GM21423 (cell line): Measurements from ENCODE around the gene SAP25.
"Not testable (repeated sequence)": the region's sequence is repeated elsewhere in the genome, so short reads cannot be mapped to it uniquely, and the experiment has no call there.

ENCODE experiments used
- ATAC-seq: cut with Tn5 transposase; IDR thresholded peaks from one replicate; pipeline ENCODE4 v1.9.1; 2021; ENCODE audit warnings: mild to moderate bottlenecking, moderate library complexity; ENCODE audit not compliant: unreplicated experiment

Gene SAP25

DNA sequence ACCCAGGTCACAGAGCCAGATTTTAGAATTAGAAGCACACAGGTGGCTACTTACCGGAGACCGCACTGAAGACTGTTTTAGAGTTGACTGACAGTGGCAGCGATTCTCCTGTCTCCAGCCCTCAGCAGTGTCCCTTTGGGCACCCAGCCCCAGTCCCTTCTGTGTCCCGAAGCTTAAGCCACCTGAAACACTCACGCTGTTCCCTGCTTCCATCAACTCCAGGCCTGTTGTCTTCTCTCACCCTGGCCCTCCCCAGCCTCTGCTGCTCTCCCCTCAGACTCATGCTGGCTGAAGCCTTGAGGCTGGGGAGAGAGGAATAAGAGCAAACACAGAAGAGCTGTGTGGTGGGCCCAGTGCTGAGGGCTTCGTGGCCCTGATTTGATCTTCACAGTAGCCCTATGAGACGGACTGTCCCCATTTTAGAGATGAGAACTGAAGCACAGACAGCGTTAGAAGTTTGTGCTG lies 10.6 kb downstream of the SAP25 start:
- ATAC-seq, result no peak

GRCh38 chr7:100562195-100563099 lies 11.3 kb downstream of the SAP25 start:
- ATAC-seq, result no peak

DNA sequence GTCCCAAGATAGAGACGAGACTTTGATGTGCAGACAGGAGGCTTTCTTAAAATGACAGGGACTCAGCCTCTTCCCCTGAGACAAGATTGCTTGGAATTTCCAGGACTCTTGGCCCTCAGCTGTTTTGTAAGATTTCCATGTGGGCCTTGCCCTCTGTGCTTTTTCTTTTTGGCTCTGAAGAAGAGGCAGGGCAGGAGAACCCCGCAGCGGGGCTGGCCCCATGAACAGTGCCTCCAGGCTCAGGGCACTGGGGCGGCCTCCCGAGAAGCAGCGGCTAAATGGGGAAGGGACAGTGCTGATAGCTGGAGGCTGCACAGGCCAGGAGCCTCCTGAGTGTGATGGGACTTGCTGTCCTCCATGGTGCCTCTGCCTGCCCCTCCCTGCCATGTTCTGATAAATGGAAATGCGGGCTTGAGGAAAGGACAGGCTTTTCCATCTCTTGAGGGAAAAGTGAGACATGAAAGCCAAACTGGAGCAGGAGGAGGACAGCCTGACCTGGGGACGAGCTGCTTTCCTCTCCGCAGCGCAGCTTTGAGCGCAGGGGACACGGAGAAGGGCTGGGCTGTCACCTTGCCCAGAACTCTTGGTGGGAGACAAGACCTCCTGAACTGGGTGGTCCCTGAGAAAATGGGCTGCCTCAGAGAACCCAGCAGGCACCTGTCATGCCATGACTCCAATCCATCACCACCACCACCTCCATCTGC lies 12.1 kb downstream of the SAP25 start:
- ATAC-seq, result no peak

DNA sequence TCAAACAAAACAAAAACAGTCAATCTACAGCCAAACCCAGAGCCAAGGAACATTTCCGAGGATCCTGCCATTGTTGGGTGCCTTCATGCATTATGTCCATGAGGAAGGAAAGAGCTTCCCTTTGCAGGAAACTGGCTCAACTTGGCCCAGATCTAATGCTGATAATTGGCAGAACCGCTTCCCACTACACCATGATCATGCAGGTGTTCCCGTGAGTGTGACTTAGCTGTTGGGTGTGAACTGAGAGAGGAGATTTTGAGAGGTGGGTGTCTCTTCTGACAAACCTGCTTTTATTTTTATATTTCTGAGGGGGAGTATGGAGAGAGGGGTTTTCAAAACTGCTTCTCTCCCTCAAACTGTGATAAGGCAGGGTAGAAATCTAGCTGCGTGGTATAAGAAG lies 14.6 kb downstream of the SAP25 start:
- ATAC-seq, result no peak

DNA sequence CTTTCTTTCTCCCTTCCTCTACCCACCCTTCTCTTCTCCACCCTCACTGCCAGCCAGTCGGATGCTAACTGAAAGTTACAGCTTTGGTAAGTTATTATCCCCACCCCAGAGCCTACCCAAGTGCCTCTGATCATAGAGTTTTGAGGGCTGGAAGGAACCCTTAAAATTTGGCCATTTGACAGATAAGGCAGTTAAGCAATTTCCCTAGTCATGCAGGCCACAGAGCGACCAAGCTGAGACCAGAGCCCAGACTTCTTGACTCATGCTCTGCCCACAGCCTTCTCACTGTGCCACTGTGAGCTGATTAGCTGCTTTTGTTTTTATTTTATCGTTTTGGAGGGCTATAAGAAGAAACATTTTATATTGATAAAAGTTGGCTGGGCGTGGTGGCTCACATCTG lies 17.2 kb downstream of the SAP25 start:
- no peak for ATAC-seq

DNA sequence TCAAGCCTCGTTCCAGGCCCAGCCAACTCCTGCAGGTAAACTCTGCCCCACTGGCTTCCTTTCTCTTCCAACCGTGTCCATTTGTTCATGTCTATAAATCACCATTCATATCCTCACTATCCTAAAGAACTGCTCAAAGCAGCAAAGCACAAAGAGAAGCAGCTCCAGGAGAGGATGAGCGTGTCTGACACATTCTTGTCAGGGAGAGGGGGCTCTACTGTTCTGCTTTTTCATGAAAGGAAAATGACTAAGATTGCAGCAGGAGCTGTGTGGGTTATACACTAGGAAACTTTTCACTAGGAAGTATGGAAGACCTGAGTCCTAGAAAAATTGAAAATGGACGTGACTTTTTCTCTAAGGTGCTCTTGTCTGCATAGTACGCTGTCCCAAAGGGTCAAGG lies 18.0 kb downstream of the SAP25 start:
- ATAC-seq, result no peak

GRCh38 chr7:100553032-100553431 lies 20.7 kb downstream of the SAP25 start:
- ATAC-seq, result no peak

DNA sequence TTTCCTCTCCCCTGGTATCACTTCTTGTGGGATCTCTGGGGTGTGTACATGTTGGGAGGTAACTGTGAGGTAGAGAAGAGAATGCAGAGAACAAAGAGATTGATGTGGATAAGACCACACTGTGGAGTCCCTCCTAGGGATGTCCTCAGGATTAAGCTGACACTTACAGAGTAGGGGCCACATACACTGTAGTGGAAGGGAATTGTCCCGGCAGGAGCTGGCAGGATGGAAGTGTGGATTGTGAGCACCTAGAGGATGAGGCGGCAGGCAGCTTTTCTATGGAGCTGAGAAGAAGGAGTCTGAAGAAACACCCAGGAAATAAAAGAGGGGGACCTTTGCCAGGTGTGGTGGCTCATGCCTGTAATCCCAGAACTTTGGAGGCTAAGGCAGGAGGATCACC lies 21.2 kb downstream of the SAP25 start:
- ATAC-seq, result no peak

GRCh38 chr7:100548446-100548845 lies 25.3 kb downstream of the SAP25 start:
- ATAC-seq, result not testable (repeated sequence)

DNA sequence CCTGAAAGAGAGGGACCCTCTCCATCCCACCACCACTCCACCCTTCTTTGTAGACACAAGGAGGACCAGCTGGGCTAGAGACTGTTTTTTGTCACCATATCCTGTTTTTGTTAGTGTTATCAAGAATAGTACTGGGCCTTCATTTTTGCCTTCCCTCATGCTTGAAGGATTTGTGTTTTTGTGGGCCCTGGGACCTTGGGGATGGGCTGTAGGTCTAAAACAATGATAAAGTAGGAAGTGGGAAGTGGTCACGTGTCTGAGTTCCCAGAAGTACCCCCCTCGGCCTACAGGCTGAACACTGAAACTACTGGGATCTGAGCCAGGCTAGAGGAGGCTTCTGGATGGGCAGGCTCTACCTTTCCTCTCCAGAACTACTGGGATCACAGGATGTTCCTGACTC lies 25.8 kb downstream of the SAP25 start:
- no peak for ATAC-seq

DNA sequence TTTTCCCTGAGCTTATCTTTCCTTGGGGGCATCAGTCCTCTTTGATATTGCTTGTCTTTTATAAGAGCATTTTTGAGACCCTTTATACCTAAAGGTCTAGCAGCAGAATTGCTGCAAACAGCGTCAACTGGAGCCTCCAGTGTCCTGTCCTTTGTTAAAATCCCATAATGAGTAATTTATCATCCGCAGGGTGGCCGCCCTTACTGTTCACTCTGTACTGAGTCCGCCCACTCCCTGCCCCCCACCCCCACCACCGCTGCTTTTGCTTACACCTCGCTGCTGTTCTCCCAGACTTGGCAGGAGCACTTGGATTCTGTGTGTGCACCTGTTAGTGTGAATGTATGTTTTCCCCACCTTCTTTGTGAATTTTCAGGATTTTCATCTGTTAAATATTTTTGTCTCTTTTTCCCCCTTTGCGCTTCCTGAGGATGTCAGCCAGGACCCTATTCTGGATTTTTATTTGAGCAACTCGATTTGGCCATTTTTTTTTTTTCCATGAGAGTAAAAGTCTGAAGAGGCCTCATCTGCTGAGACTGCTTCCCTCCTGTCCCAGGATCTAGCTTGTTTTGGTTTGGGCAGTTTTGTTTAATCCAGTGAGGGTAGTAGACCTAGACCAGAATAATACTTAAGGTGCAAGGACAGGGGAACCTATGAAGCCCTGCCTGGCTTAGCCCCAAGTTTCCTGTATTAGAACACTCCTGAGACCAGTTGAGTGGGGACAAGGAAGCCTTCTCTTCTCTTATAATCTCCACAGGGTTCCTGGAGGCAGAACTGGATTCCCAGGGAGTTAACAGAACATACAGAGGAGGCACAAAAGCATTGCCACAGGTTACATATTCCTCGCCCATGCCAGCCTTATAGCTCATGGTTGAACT lies 26.5 kb downstream of the SAP25 start:
- ATAC-seq, result no peak

DNA sequence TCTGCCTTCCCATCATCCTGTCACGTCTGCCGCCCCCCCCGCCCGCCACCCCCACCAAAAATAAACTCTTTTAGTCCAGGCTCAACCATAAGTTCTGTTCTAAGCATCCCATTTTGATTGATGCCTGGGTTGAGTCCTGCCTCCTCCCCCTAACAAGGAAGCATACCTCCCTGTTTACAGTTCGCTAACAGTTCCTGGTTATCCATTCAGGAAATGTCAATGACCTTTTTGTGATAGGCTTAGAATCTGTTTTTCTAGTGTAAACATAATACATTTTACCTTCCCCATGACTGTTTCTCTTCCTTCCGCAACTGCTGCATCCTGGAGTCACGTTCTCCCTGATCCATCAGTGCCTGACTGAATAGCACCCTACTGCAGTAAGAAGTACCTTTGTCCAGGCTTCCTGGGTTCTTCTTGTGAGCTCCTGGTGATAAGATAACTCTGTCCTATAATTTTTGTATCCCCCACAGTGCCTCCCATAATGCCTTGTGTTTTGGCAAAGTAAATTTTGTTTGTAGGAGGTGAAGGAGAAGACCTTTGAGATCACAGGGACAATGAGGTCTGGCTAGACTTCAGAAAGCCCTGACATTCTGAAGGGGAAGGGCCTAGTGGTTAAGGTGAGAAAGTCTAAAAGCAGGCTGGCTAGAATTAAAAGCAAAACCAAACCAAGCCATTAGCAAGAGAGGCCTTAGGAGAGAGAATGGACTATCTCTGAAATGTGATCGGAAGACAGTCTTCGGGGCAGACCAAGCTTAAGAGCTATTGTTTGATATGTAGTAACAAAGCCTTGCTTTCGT lies 27.4 kb downstream of the SAP25 start:
- peak; percentile 34 for ATAC-seq

- peak; percentile 58 for ATAC-seq
These were observed 28.2 kb downstream of the SAP25 start for GRCh38 chr7:100545360-100546128.

GRCh38 chr7:100544967-100545359 lies 28.7 kb downstream of the SAP25 start:
- no peak for ATAC-seq

DNA sequence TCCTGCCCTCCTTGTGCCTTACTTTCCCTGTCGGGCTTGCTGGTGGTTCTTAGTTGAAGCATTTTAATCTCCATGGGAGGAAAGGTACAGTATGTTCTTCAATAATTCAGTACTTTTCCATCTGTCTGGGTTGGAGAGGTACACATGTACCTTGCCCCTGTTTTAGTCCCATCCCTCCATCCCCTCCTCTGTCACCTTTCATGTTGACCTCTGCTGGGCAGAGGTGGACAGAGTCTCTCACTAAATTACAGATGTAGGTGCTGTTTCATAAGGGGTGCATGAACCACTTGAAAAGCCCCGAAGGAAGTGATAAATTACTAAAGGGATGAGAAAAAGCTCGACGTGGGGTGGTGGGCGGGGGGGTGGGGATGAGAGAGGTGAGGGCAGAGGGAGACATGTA lies 29.3 kb downstream of the SAP25 start:
- ATAC-seq, result no peak

DNA sequence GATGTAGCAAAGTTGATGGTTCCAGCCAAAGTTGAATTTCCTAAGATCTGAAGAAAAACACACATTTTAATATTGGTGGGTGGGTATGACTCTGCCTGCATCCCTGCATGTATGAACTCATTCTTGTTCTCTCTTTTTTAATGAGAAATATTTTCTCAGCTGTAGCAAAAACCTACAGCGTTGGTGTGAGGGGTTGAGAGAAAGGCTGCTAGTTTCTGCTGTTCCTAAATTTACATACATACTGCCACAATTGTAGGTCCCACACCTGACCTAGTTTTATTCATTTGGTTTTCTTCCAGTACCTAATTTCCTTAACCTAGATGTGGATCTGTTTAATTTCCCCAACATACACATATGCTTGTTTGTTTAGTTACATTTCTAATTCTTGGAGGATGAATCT lies 30.1 kb downstream of the SAP25 start:
- ATAC-seq, result no peak

- not testable (repeated sequence) for ATAC-seq
These were observed 32.4 kb downstream of the SAP25 start for GRCh38 chr7:100541309-100541708.

GRCh38 chr7:100540073-100540723 lies 33.5 kb downstream of the SAP25 start:
- no peak for ATAC-seq

DNA sequence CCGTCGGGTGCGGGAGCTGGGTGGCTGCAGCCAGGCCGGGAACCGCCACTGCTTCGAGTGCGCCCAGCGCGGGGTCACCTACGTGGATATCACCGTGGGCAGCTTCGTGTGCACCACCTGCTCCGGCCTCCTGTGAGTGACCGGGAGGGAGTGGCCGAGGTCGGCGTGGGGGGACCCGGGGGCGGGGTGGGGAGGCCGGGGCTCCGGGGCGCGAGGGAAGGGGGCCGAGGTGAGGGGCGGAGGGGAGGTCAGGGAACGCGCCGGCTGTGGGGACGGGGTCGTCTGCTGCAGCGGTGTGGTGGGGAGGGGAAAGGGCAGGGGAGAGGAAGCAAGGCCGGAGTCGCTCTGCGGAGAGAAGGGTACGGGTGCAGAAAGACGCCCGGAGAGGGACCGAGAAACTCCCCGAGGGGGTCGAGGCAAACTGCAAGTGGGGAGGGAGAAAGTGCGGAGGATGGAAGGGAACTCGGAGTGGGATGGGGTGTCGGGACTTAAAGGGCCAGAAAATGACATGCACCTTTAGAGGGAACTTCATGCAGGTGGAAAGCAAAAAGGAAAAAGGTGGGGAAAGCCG lies 34.2 kb downstream of the SAP25 start:
- ATAC-seq, result no peak
